ENCODE data around the gene OTOG.

Gene OTOG

GRCh38 chr11:17588166-17588565, 41.1 kb downstream of the OTOG start:
- no peak for DNase-seq (ENCODE audit: low read depth)

- no peak for DNase-seq (ENCODE audit: low read depth)
Measured at GRCh38 chr11:17588721-17589120, 41.7 kb downstream of the OTOG start.

GRCh38 chr11:17590463-17590862, 43.4 kb downstream of the OTOG start:
- no peak for DNase-seq (ENCODE audit: low read depth)

GRCh38 chr11:17591293-17591692, 44.2 kb downstream of the OTOG start:
- DNase-seq (ENCODE audit: low read depth): no peak

DNA sequence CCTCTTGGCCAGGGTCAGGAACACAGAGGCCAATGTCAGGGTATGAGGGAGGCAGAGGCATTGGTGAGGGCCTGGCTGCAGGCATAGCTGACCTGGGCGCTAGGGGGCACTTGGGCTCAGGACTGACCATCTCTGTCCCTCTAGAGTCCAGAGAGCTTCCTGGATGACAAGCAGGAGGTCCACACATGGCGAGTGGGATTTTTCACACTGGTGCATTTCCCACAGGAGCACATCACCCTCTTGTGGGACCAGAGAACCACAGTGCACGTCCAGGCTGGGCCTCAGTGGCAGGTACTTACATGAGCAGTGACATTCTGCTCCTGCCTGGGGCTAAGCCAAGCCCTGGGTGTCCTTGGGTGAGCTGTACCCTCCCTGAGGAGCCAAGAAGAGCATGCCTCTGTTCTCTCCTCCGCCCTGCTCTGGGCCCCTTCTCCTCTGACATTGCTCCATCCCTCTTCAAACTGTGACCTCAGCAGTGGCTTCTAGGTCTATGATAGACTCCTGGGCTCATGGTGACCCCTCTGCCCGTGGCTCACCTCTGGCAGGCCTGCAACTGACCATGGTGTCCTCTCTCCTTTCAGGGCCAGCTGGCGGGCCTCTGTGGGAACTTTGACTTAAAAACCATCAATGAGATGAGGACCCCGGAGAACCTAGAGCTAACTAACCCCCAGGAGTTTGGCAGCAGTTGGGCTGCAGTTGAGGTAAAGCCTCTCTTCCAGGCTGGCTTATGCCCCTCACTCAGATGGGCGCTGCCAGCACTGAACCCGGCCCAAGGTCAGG, 46.6 kb downstream of the OTOG start:
- DNase-seq (ENCODE audit: low read depth): no peak

- DNase-seq (ENCODE audit: low read depth): no peak
Measured at GRCh38 chr11:17594686-17595192, 47.7 kb downstream of the OTOG start.

DNA sequence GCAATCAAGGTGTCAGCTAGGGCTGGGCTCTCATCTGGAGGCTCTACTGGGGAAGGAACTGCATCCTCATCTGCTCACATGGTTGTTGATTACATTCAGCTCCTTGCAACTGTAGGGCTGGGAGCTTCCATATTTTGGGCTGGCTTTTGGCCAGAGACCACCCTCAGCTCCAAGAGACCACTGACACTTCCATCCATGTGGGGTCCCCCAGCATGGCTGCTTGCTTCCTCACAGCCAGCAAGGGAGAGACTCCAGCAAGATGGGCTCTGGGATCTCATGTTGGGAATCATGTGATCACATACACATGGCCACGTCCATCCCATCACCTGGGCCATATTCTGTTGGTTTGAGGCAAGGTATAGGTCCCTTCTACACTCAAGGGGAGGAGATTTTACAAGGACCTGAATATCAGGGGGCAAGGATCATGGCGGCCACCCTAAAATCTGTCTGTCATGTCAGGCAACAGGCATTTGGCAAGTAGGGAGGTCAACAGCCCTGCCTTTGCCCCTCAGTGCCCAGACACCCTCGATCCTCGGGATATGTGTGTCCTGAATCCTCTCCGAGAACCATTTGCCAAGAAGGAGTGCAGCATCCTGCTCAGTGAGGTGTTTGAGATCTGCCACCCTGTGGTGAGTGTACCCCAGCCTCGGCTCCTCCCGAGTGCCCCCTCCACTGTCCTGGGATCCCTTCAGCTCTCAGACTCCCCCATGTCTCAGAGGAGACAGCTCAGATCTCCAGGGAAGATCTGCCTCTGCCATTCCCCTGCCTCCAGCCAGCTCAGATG, 48.7 kb downstream of the OTOG start:
- DNase-seq (ENCODE audit: low read depth): no peak

GRCh38 chr11:17596310-17596669, 49.2 kb downstream of the OTOG start:
- no peak for DNase-seq (ENCODE audit: low read depth)

GRCh38 chr11:17596711-17597110, 49.7 kb downstream of the OTOG start:
- DNase-seq (ENCODE audit: low read depth): no peak

- no peak for DNase-seq (ENCODE audit: low read depth)
Measured at GRCh38 chr11:17597770-17598169, 50.7 kb downstream of the OTOG start.

DNA sequence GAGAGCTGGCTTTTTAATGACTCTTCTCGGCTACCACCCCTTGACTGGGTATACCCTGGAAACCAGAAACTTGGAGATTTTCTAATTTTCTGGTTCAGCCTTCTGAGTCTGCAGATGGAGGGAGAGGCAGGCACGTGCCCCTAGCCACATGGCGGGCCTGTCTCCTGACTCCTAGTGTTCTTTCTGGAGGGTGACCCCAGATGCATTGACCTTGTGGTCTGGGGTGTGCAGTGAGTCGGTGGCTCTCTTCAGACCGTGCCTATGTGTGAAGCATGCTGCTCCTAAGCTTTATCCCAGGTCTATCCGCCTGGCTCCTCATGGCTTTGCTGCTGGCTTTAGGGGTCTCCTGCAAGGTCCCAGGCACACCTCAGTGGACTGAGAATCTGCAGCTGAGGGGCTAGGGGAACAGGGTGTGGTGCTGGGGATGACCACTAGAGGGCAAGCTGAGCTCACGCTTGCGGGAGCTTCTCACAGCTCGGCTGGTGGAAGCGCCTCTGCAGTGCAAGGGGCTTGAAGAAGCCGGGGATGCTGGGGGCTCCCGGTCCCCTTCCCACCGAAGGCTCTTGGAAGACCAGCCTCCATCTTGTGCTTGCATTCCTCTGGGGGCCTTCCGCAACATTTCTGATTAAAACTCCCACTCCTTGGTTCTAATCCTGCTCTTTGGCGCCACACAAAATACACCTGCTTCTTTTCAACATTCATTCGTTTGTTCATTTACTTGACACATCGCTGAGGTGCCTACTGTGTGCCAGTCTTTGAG, 51.8 kb downstream of the OTOG start:
- peak; percentile 56 for DNase-seq (ENCODE audit: low read depth)

GRCh38 chr11:17599460-17599925, 52.4 kb downstream of the OTOG start:
- no peak for DNase-seq (ENCODE audit: low read depth)

DNA sequence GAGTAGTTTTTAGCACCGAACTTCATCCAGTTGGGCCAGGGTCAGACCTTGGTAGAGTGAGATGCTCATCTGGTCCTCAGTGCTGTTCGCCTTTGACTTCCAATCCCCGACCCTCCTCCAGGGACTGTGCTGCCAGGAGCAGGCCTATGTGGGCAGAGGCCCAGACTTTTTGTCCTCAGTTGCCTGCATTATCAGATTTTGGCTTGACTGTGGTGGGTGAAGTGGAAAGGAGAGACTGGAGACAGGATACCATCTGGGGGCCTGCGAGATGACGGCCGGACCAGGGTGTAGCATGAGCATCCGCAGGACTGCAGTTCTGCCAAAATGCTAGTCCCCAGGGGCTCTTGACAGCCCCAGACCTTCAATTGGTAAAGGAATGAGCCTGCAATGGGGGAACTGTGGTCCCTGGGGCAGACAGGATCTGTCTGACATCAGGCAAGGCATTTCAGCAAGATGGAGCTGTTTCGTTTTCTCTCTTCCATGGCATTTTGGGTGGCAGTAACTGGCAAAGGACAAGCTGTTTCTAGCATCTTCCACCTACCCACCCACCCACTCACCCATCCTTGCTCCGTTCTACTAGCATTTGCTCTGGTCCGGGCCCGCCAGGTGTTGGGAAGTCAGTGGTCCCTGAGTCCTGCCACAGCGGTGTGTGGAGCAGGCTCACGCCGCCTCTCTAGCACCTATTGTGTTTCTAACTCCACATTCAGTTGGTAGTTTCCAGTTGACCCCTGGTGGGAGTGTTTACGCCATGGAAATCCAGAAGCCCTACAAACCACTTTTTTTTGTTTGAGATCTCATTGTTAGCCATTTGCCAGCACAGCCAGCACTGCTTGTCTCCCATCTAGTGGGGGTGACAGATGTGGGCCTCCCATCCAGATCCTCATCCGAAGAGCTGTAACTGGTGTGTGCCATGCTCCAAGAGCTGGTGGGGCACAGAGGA, 53.5 kb downstream of the OTOG start:
- no peak for DNase-seq (ENCODE audit: low read depth)

DNA sequence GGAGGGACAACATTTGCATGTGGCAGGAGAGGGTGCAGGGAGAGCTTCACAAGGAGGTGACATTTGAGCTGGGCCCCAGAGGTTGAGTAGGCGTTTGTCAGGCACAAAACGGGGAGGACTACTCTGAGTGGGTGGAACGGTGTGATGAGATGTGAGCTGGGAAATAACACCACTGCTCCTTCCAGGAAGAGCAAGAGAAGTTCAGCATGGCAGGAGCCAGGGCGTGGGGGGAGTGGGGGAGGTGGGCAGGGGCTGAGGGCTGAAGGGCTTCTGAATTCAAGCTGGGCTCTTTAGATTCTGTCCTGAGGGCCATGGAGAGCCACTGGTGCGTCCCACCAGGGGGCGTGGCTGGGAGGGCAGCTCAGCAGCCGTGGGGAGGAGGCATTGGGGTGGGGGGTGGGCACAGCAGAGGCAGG, 54.2 kb downstream of the OTOG start:
- no peak for DNase-seq (ENCODE audit: low read depth)

- DNase-seq (ENCODE audit: low read depth): no peak
Measured at GRCh38 chr11:17601676-17602075, 54.6 kb downstream of the OTOG start.

DNA sequence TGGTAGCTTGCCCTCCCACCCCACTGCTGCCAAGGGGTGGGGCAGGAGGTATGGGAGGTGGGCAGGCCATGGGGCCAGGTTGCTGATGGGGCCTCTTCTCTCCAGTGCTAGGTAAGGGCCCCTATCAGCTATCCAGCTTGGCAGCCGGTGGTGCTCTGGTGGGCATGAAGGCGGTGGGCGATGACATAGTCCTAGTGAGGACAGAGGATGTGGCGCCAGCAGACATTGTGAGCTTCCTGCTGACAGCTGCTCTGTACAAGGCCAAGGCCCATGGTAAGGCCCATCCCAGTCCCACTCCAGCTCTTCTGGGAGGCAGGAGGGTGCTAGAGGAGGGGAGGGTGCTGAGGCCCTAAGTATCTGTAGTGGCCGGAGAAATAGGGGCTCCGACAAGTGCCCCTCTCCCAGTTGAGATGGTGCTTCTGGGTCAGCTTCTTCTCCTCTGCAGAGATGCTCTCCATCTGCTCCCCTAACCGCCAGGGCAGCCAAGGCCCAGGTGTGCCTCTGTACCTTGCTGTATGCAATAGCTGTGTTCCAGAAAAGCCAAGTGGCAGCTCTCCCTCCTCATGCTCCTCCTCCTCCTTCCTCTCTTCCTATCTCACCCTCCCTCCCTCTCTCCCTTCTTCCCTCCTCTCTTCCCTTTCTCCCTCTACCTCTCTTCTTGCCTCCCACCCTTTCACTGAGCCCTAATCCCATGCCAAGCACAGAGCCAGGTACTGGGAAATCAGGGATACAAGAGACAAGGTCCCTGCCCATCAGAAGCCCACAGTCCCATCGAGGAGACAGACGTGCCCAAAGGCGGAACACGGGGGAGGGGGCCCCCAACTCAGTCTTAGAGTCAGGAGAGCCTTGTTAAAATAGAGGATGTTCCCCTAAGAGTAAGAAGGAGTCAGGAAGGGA, 55.3 kb downstream of the OTOG start:
- no peak for DNase-seq (ENCODE audit: low read depth)

DNA sequence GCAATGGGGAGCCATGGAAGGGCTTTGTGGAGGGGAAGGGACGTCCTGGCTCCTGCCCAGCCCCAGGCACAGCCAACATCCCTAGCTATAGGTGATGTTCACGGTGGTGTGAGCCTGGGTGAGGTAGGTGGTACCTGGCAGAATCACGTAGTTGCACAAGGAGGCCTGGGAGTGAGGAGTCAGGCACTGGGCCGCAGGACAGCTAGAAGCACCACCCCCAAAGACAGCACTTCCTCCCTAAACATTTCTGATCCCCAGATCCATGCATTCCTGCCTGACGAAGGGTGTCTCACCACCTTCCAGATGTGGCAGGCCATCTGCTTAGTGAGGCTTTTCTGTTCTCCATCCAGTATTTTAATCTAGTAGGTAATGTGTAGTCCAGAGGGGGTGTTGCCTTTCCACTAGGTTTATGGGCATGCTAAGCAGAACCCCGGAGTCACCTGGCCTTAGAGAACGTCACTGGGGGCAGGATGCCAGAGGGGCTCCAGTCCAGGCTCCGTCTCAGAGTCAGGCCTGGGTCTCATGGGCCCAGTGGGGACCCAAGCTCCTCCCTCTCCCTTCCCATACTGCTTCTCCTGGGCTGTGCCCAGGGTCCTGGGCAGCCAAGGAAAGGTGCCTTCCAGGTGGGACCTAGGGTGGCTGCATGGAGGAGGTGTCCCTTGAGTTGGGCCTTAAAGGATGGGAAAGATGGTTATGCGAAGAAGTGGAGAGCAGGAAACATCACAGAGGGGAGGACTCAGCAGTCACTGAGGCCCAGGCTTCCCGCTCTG, 56.2 kb downstream of the OTOG start:
- DNase-seq (ENCODE audit: low read depth): no peak

DNA sequence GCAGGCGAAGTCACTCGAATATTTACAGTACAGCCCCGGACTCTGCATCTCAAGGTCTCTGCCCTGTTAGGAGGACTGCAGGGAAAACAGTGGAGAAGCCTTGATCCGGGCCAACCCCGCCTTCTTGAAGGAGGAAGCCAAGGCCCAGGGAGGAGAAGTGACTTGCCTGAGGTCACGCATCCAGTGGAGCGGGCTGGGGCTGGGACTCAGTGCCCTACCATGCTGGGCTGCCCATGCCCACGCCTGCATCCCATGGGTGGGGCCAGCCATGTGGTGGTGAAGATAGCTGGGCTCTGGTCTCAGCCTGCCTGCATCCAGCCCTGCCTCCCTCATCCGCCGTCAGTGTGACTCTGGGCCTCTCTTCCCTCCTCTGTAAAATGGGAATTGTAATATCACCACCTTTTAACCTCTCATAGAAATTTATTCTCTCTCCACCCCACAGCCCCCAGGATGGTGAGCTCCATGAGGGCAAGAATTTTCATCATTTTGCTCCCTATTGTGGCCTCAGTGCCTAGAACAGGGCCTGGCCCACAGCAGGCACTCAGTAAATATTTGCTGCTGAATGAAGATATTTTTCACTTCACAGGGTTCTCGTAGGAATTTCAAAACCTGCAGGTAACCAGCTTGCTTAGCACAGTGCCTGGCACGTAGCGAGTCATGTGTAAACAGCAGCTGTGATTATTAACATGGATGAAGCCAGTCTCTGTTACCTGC, 57.3 kb downstream of the OTOG start:
- no peak for DNase-seq (ENCODE audit: low read depth)

DNA sequence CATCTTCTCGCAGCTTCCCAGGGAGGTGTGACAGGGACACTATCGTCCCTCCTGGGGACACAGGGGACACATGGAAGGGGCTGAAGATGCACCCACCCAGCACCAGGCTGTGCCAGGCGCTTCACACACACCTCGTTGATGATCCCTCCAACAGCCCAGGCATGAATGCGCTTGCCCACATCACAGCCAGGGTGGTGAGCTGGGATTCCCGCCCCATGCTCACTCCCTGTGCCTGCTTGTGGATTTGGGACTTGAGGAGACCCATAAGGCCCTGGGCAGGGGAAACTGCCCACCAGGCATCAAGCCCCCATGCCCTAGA, 57.8 kb downstream of the OTOG start:
- DNase-seq (ENCODE audit: low read depth): no peak
